T-helper 1 cell treated with Interleukin-12 subunit alpha and Interleukin-12 subunit beta and Interleukin-4 antibody, amounts not matched to agents 30 ng/mL and 1 ng/mL, for 36 hours (primary cell): Measurements from ENCODE around the gene RPL29. TPM values are rescaled to one million over a fixed set of nuclear protein-coding genes. Genes with fewer than 3 reads are reported as not detected.
"Not testable (repeated sequence)": the region's sequence is repeated elsewhere in the genome, so short reads cannot be mapped to it uniquely, and the experiment has no call there.

Experiments used
- intact Hi-C: fragments of 100-400 bp; cut with micrococcal nuclease; formaldehyde crosslinking; loops from one replicate; pipeline ENCODE4 v1.15.1; 2024
- total RNA-seq: library from RNA; stranded (reverse); gene quantifications from 2 replicates; pipeline ENCODE4 v1.2.3, GENCODE V29; 2022

RPL29 gene
- 1,242 and 1,243 TPM in 2 replicates for total RNA-seq

- intact Hi-C loops, result loop anchor here (1.0 to 5.0 kb wide), 11 partner anchors 12 to 542 kb away; partner anchors contain the start of genes ABHD14A, ACY1, ALAS1 and DCAF1
Observed at GRCh38 chr3:51995346-51996163, at the start of gene RPL29. Gene RPL29 (minus strand): TSS chr3:51995895. CDS start chr3:51995461, 434 bp downstream.

- intact Hi-C loops, result no loop called here
Observed at GRCh38 chr3:52044869-52045619, 49.3 kb upstream of the RPL29 start.

GRCh38 chr3:52043750-52044149 is 48.1 kb upstream of the RPL29 start:
- intact Hi-C loops, result no loop called here

GRCh38 chr3:52043039-52043438 is 47.3 kb upstream of the RPL29 start:
- intact Hi-C loops, result not testable (repeated sequence)

- intact Hi-C loops, result no loop called here
Observed at GRCh38 chr3:52041118-52041731, 45.5 kb upstream of the RPL29 start.

- intact Hi-C loops, result no loop called here
Observed at GRCh38 chr3:52040600-52040999, 44.9 kb upstream of the RPL29 start.

- intact Hi-C loops, result no loop called here
Observed at GRCh38 chr3:52039846-52040245, 44.2 kb upstream of the RPL29 start.

- intact Hi-C loops, result no loop called here
Observed at GRCh38 chr3:52039426-52039825, 43.7 kb upstream of the RPL29 start.

- intact Hi-C loops, result no loop called here
Observed at GRCh38 chr3:52038227-52038626, 42.5 kb upstream of the RPL29 start.

GRCh38 chr3:52037291-52037690 is 41.6 kb upstream of the RPL29 start:
- intact Hi-C loops, result no loop called here

- intact Hi-C loops, result no loop called here
Observed at GRCh38 chr3:52036829-52037228, 41.1 kb upstream of the RPL29 start.

- intact Hi-C loops, result no loop called here
Observed at GRCh38 chr3:52036222-52036694, 40.6 kb upstream of the RPL29 start.

GRCh38 chr3:52034651-52035050 is 39.0 kb upstream of the RPL29 start:
- intact Hi-C loops, result no loop called here

GRCh38 chr3:52034212-52034611 is 38.5 kb upstream of the RPL29 start:
- intact Hi-C loops, result no loop called here

- intact Hi-C loops, result not testable (repeated sequence)
Observed at GRCh38 chr3:52033748-52034147, 38.1 kb upstream of the RPL29 start.

GRCh38 chr3:52032702-52033408 is 37.2 kb upstream of the RPL29 start:
- intact Hi-C loops, result no loop called here

- intact Hi-C loops, result no loop called here
Observed at GRCh38 chr3:52031896-52032295, 36.2 kb upstream of the RPL29 start.

- intact Hi-C loops, result no loop called here
Observed at GRCh38 chr3:52030714-52031310, 35.1 kb upstream of the RPL29 start.

GRCh38 chr3:52029535-52029934 is 33.8 kb upstream of the RPL29 start:
- intact Hi-C loops, result no loop called here

GRCh38 chr3:52029053-52029452 is 33.4 kb upstream of the RPL29 start:
- intact Hi-C loops, result no loop called here

- intact Hi-C loops, result no loop called here
Observed at GRCh38 chr3:52028572-52028971, 32.9 kb upstream of the RPL29 start.
